Stimulated activated CD4-positive, alpha-beta T cell treated with anti-CD3 and anti-CD28 coated beads, Interleukin-12 subunit alpha, Interleukin-12 subunit beta, amount 100 ng/mL, for 24 hours (primary cell): ENCODE measurements around the gene TBCB.
A peak's percentile ranks its signal among the peaks of the same experiment; 100 is the strongest.
"Not testable (repeated sequence)": the region's sequence is repeated elsewhere in the genome, so short reads cannot be mapped to it uniquely, and the experiment has no call there.

Experiments
- DNase-seq, 2 experiments: peaks; one replicate each; pipeline ENCODE4 v3.0.0-alpha.2; 2020; ENCODE audit warnings: low read depth in 2 of 2

TBCB gene

GRCh38 chr19:36115453-36116343 is at the start of gene TBCB:
Gene TBCB (plus strand): TSS chr19:36115468. CDS start chr19:36115561, 93 bp downstream.
- peak; percentile 78 to 92 for DNase-seq

GRCh38 chr19:36067681-36068080 is 47.6 kb upstream of the TBCB start:
- no peak for DNase-seq

- not testable (repeated sequence) for DNase-seq
Measured at GRCh38 chr19:36068810-36069499, 46.3 kb upstream of the TBCB start.

- DNase-seq = no peak
Measured at GRCh38 chr19:36072081-36072480, 43.2 kb upstream of the TBCB start.

GRCh38 chr19:36073121-36073876 is 42.0 kb upstream of the TBCB start:
- no peak for DNase-seq

- DNase-seq = no peak
Measured at GRCh38 chr19:36079389-36079945, 35.8 kb upstream of the TBCB start.

GRCh38 chr19:36081385-36081784 is 33.9 kb upstream of the TBCB start:
- no peak for DNase-seq

- DNase-seq = no peak
Measured at GRCh38 chr19:36081894-36082293, 33.4 kb upstream of the TBCB start.

GRCh38 chr19:36082916-36083315 is 32.4 kb upstream of the TBCB start:
- no peak for DNase-seq

GRCh38 chr19:36084231-36085009 is 30.8 kb upstream of the TBCB start:
- no peak for DNase-seq

- DNase-seq = no peak
Measured at GRCh38 chr19:36086326-36086725, 28.9 kb upstream of the TBCB start.

GRCh38 chr19:36089847-36090246 is 25.4 kb upstream of the TBCB start:
- no peak for DNase-seq

GRCh38 chr19:36090910-36091695 is 24.2 kb upstream of the TBCB start:
- DNase-seq = no peak

- DNase-seq = no peak
Measured at GRCh38 chr19:36092566-36092965, 22.7 kb upstream of the TBCB start.

- DNase-seq = no peak
Measured at GRCh38 chr19:36093146-36093662, 22.1 kb upstream of the TBCB start.

- no peak for DNase-seq
Measured at GRCh38 chr19:36093687-36094086, 21.6 kb upstream of the TBCB start.

- no peak for DNase-seq
Measured at GRCh38 chr19:36097036-36097435, 18.2 kb upstream of the TBCB start.

GRCh38 chr19:36099166-36099785 is 16.0 kb upstream of the TBCB start:
- DNase-seq = no peak

GRCh38 chr19:36100476-36100875 is 14.8 kb upstream of the TBCB start:
- DNase-seq = no peak
